IMR-90 (cell line): ENCODE data around the gene CIART. TPM values are rescaled to one million over a fixed set of nuclear protein-coding genes. Genes with fewer than 3 reads are reported as not detected.

ENCODE experiments used
- ATAC-seq: fragments of 200-7000 bp; cut with Tn5 transposase; 2 replicates; pipeline ENCODE4 v1.9.1; 2020; ENCODE audit warnings: low read depth, mild to moderate bottlenecking, moderate library complexity
- BruUV-seq: library from RNA; stranded (reverse); fragments of 400-500 nt; replicated peaks from 2 replicates; lab custom pipeline; 2021; lab: Mats Ljungman, UMichigan
- CTCF ChIA-PET: fragments of 300-600 bp; formaldehyde crosslinking; extraction: SDS; loops from one replicate; lab custom pipeline; 2021; ENCODE audit warnings: antibody characterized with exemption; lab: Yijun Ruan, JAX
- POLR2A ChIA-PET: fragments of 300-600 bp; sonication (Branson Sonifier 250); formaldehyde crosslinking; loops from one replicate; lab custom pipeline; 2022; ENCODE audit warnings: antibody characterized with exemption; ENCODE audit not compliant: unreplicated experiment; lab: Charles Lee
- DNase-seq: peaks from one replicate; pipeline ENCODE4 v3.0.0; 2013
- H2AFZ ChIP-seq: replicated peaks from 2 replicates; pipeline ENCODE3; 2013; ENCODE audit warnings: low read length, mild to moderate bottlenecking; ENCODE audit not compliant: poor library complexity
- H2AK5ac ChIP-seq: 2 replicates; pipeline ENCODE4 v1.6.1; 2013; ENCODE audit warnings: low read depth, low read length, inconsistent platforms
- H2AK9ac ChIP-seq: replicated peaks from 2 replicates; pipeline ENCODE3; 2013; ENCODE audit warnings: mild to moderate bottlenecking, low read depth, low read length, moderate library complexity; ENCODE audit not compliant: poor library complexity
- H2BK120ac ChIP-seq: 2 replicates; pipeline ENCODE4 v1.6.1; 2013; ENCODE audit warnings: low read depth, low read length, inconsistent platforms
- H2BK15ac ChIP-seq: 3 replicates; pipeline ENCODE4 v1.6.1; 2013; ENCODE audit warnings: low read depth, low read length, inconsistent platforms
- H2BK20ac ChIP-seq: 2 replicates; pipeline ENCODE4 v1.6.1; 2013; ENCODE audit warnings: low read depth, mild to moderate bottlenecking, inconsistent platforms, low read length, moderate library complexity
- H2BK5ac ChIP-seq: 2 replicates; pipeline ENCODE4 v1.6.1; 2013; ENCODE audit warnings: mild to moderate bottlenecking, low read depth, low read length, inconsistent platforms; ENCODE audit not compliant: poor library complexity, severe bottlenecking
- H3K14ac ChIP-seq: replicated peaks from 2 replicates; pipeline ENCODE4 v1.6.1; 2013; ENCODE audit warnings: low read depth, low read length, inconsistent platforms
- H3K18ac ChIP-seq: 2 replicates; pipeline ENCODE4 v1.6.1; 2013; ENCODE audit warnings: low read depth, low read length, control low read depth
- H3K23ac ChIP-seq: 2 replicates; pipeline ENCODE4 v1.6.1; 2013; ENCODE audit warnings: low read depth, low read length, inconsistent platforms
- H3K27ac ChIP-seq: 2 replicates; pipeline ENCODE4 v1.5.1; 2013; ENCODE audit warnings: mild to moderate bottlenecking, control low read depth, low read length; ENCODE audit not compliant: insufficient read depth
- H3K27me3 ChIP-seq: 2 replicates; pipeline ENCODE4 v1.6.1; 2013; ENCODE audit warnings: low read length; ENCODE audit not compliant: control insufficient read depth, insufficient read depth
- H3K36me3 ChIP-seq: 2 replicates; pipeline ENCODE4 v1.6.1; 2013; ENCODE audit warnings: low read length, mixed read lengths; ENCODE audit not compliant: control insufficient read depth, insufficient read depth
- H3K4ac ChIP-seq: 2 replicates; pipeline ENCODE4 v1.6.1; 2013; ENCODE audit warnings: low read depth, low read length, inconsistent platforms
- H3K4me1 ChIP-seq: 2 replicates; pipeline ENCODE4 v1.6.1; 2013; ENCODE audit warnings: low read length, mixed read lengths; ENCODE audit not compliant: control insufficient read depth, insufficient read depth
- H3K4me2 ChIP-seq: 2 replicates; pipeline ENCODE4 v1.6.1; 2013; ENCODE audit warnings: low read depth, mild to moderate bottlenecking, control low read depth, low read length, moderate library complexity
- H3K4me3 ChIP-seq: 2 replicates; pipeline ENCODE4 v1.5.1; 2013; ENCODE audit warnings: low read depth, mild to moderate bottlenecking, control low read depth, low read length, moderate library complexity; ENCODE audit not compliant: insufficient read depth
- H3K56ac ChIP-seq: 2 replicates; pipeline ENCODE4 v1.6.1; 2013; ENCODE audit warnings: low read length, inconsistent platforms; ENCODE audit not compliant: insufficient read depth; ENCODE audit errors: extremely low read depth
- H3K79me1 ChIP-seq, 2 experiments: 2 replicates each; pipeline ENCODE4 v1.6.1; 2013; ENCODE audit warnings: low read length in 2 of 2, inconsistent platforms in 1 of 2, low read depth in 1 of 2
- H3K9ac ChIP-seq: 2 replicates; pipeline ENCODE4 v1.6.1; 2013; ENCODE audit warnings: low read depth, low read length, control low read depth
- H3K9me1 ChIP-seq: 2 replicates; pipeline ENCODE4 v1.6.1; 2013; ENCODE audit warnings: low read length, inconsistent platforms; ENCODE audit not compliant: insufficient read depth
- H3K9me3 ChIP-seq: 2 replicates; pipeline ENCODE4 v1.6.1; 2013; ENCODE audit warnings: low read length; ENCODE audit not compliant: control insufficient read depth, insufficient read depth
- H4K20me1 ChIP-seq: 2 replicates; pipeline ENCODE4 v1.6.1; 2013; ENCODE audit warnings: low read length, inconsistent platforms; ENCODE audit not compliant: insufficient read depth
- H4K5ac ChIP-seq: 2 replicates; pipeline ENCODE4 v1.6.1; 2013; ENCODE audit warnings: mild to moderate bottlenecking, low read depth, low read length, control low read depth
- H4K8ac ChIP-seq, 2 experiments: 2 replicates each; pipeline ENCODE4 v1.6.1; 2013; ENCODE audit warnings: low read depth in 2 of 2, low read length in 2 of 2, control low read depth in 1 of 2, inconsistent platforms in 1 of 2
- H4K91ac ChIP-seq: 2 replicates; pipeline ENCODE4 v1.6.1; 2013; ENCODE audit warnings: low read depth, low read length, inconsistent platforms; ENCODE audit not compliant: insufficient read depth
- BHLHE40 ChIP-seq: fragments of 150-350 bp; IDR thresholded peaks from 2 replicates; pipeline ENCODE4 v1.6.1; 2016; ENCODE audit warnings: mild to moderate bottlenecking, low read depth, low read length
- CHD1 ChIP-seq: IDR thresholded peaks from 2 replicates; pipeline ENCODE4 v1.6.1; 2012; ENCODE audit warnings: low read depth, low read length, improper control_type of control experiment
- ELK1 ChIP-seq: fragments of 150-350 bp; IDR thresholded peaks from 2 replicates; pipeline ENCODE4 v1.6.1; 2016; ENCODE audit warnings: low read depth, mild to moderate bottlenecking, low read length, moderate library complexity, borderline replicate concordance
- FOS ChIP-seq: fragments of 150-350 bp; IDR thresholded peaks from 2 replicates; pipeline ENCODE4 v1.6.1; 2016; ENCODE audit warnings: low read depth, low read length
- MAFK ChIP-seq: IDR thresholded peaks from 2 replicates; pipeline ENCODE4 v1.6.1; 2012; ENCODE audit warnings: low read depth, low read length, improper control_type of control experiment
- MAZ ChIP-seq: IDR thresholded peaks from 2 replicates; pipeline ENCODE4 v1.6.1; 2012; ENCODE audit warnings: low read depth, mild to moderate bottlenecking, low read length, improper control_type of control experiment, moderate library complexity, borderline replicate concordance
- MXI1 ChIP-seq: IDR thresholded peaks from 2 replicates; pipeline ENCODE4 v1.6.1; 2012; ENCODE audit warnings: low read depth, mild to moderate bottlenecking, low read length, moderate library complexity, borderline replicate concordance
- RAD21 ChIP-seq: IDR thresholded peaks from 2 replicates; pipeline ENCODE4 v1.6.1; 2012; ENCODE audit warnings: low read length, improper control_type of control experiment
- RCOR1 ChIP-seq: IDR thresholded peaks from 2 replicates; pipeline ENCODE4 v1.6.1; 2012; ENCODE audit warnings: mild to moderate bottlenecking, low read length, improper control_type of control experiment; ENCODE audit not compliant: insufficient replicate concordance
- WGBS, 2 experiments: methylation state at CpG; one replicate each; pipeline versions ENCODE4 v1.1.5 to v1.1.7; 2013; ENCODE audit warnings: missing lambda C conversion rate in 2 of 2; ENCODE audit not compliant: insufficient read length in 1 of 2; ENCODE audit errors: extremely low coverage in 2 of 2; 5-methylcytosine and 5-hydroxymethylcytosine counted together
- dilution Hi-C: fragments of 300-500 bp; cut with HindIII; formaldehyde crosslinking; loops from one replicate; pipeline ENCODE4 v1.14.3; 2018; ENCODE audit warnings: low sequenced_read_pairs; ENCODE audit not compliant: unreplicated experiment
- in situ Hi-C: fragments of 300-500 bp; cut with MboI; formaldehyde crosslinking; loops from 3 replicates; pipeline ENCODE4 v1.14.3; 2019; ENCODE audit warnings: low sequenced_read_pairs, inconsistent platforms, mixed read lengths
- intact Hi-C: fragments of 100-400 bp; cut with micrococcal nuclease; formaldehyde crosslinking; loops from 2 replicates; pipeline ENCODE4 v1.10.0; 2022
- polyA plus RNA-seq, 3 experiments: library from polyadenylated mRNA; depleted of rRNA; stranded (reverse); fragments of >200 nt; gene quantifications; 2 replicates each; pipeline ENCODE4 v1.2.3, GENCODE V29; 2012; ENCODE audit warnings: low replicate concordance in 1 of 3
- total RNA-seq: library from RNA; depleted of rRNA; stranded (reverse); fragments of >200 nt; gene quantifications from 2 replicates; pipeline ENCODE4 v1.2.3, GENCODE V29; 2012
- TF ChIP-seq, protein P1 (sequence below): conservative IDR thresholded peaks from 2 replicates; pipeline ENCODE4 v1.5.1; 2012; ENCODE audit warnings: mild to moderate bottlenecking, low read depth, low read length, improper control_type of control experiment
- TF ChIP-seq, protein P2 (sequence below): fragments of 150-350 bp; IDR thresholded peaks from 2 replicates; pipeline ENCODE4 v1.6.1; 2017; ENCODE audit warnings: mild to moderate bottlenecking, antibody characterized with exemption, low read length, low read depth

Gene CIART
- total and polyA plus RNA-seq, 2 of the 4 experiments (the other 2 are of a cell fraction) = 16.5 to 18.1 TPM

DNA sequence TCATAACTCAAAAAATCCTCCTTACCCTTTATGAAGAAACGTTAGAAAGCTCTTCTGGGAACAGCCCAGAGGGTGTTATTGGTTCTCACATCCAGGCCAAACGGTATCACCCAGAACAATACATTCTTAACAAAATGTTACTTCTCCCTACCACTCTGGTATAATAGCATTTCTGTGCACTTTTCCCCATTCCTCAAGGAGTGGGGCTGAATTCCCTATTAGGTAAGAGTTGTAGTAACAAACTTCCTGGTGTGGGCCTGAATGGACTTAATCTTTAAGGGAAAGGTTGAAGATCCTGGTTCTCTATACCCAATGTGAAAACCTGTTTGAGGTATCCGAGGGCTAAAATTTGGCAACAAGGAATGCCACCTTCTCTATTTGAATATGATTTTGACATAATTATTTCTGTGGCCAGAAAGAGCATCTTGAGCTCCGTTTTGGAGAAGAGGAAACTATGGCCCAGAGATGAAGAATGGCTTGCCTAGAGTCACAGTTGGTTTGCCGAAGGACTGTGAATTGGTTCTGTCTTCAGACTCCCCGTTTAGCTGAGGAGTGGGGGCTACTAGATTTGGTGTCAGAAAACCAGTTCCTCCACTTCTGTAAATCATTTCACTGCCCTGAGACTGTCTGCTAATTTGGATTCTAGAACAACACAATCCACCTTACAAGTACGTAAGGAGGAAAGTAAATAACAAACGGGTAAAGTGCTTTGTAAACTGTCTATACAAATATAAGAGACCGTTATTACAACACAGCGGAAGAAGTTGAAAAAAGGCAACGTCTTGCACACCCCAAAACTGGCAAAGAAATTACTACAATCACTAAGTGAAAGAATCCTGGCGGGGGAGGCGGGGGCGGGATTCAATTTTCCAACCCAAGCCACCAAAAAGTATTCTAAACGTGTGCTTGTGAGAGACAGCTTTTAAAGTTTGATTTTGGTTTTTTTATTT lies 48.7 kb upstream of the CIART start:
- no peak overlapping the region for H2BK15ac ChIP-seq
- H3K4me2 ChIP-seq = peak overlapping the region; percentile 81
- peak overlapping the region; percentile 67 for H3K4ac ChIP-seq
- no peaks in the 10 kb centered on the region for H3K9me3 ChIP-seq
- peak overlapping the region; percentile 54; the same call in 1 of the 2 replicates for H3K18ac ChIP-seq
- WGBS, 2 experiments = no CpG with 5 or more reads among the region's 15 CpGs
- BruUV-seq = no TSS peak
- no peaks in the 10 kb centered on the region for H3K36me3 ChIP-seq
- H3K4me1 ChIP-seq = 0 out of 2 replicates have a peak, but pooled peaks cover 3% of the 10 kb centered on the region
- H2BK20ac ChIP-seq = no peak overlapping the region
- ATAC-seq (no peak), DNase-seq (peak; percentile 12)
- in situ Hi-C loops (no loop called here), intact Hi-C loops (no loop called here), dilution Hi-C loops (no loop called here)
- peak overlapping the region; percentile 70 for H2BK5ac ChIP-seq
- H2AFZ ChIP-seq = peak overlapping the region; percentile 61
- H4K20me1 ChIP-seq = no peaks in the 10 kb centered on the region; the same call in 1 of the 2 replicates
- H3K27ac ChIP-seq = peak overlapping the region; percentile 84
- peak overlapping the region in 1 of 2 experiments; percentile 83; a peak in 3 of 4 replicates for H4K8ac ChIP-seq
- CTCF ChIA-PET = no interaction called here
- peak overlapping the region; percentile 81 for H3K56ac ChIP-seq
- H4K91ac ChIP-seq = peak overlapping the region; percentile 53; the same call in 1 of the 2 replicates
- peak overlapping the region; percentile 99 for H3K23ac ChIP-seq
- peak overlapping the region; percentile 89 for H3K14ac ChIP-seq
- no peak overlapping the region for H2BK120ac ChIP-seq
- no peak overlapping the region for H2AK9ac ChIP-seq
- H3K9ac ChIP-seq = peak overlapping the region; percentile 95
- H3K4me3 ChIP-seq = peak overlapping the region; percentile 54
- TF ChIP-seq RAD21 (no peak), MAZ (no peak), MXI1 (no peak), CHD1 (no peak), RCOR1 (no peak), BHLHE40 (no peak), MAFK (no peak), ELK1 (no peak), FOS (no peak)
- TF ChIP-seq, protein P1, sequence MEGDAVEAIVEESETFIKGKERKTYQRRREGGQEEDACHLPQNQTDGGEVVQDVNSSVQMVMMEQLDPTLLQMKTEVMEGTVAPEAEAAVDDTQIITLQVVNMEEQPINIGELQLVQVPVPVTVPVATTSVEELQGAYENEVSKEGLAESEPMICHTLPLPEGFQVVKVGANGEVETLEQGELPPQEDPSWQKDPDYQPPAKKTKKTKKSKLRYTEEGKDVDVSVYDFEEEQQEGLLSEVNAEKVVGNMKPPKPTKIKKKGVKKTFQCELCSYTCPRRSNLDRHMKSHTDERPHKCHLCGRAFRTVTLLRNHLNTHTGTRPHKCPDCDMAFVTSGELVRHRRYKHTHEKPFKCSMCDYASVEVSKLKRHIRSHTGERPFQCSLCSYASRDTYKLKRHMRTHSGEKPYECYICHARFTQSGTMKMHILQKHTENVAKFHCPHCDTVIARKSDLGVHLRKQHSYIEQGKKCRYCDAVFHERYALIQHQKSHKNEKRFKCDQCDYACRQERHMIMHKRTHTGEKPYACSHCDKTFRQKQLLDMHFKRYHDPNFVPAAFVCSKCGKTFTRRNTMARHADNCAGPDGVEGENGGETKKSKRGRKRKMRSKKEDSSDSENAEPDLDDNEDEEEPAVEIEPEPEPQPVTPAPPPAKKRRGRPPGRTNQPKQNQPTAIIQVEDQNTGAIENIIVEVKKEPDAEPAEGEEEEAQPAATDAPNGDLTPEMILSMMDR = no peak
- TF ChIP-seq, protein P2, sequence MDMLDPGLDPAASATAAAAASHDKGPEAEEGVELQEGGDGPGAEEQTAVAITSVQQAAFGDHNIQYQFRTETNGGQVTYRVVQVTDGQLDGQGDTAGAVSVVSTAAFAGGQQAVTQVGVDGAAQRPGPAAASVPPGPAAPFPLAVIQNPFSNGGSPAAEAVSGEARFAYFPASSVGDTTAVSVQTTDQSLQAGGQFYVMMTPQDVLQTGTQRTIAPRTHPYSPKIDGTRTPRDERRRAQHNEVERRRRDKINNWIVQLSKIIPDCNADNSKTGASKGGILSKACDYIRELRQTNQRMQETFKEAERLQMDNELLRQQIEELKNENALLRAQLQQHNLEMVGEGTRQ = no peak
- H3K9me1 ChIP-seq = no peaks in the 10 kb centered on the region
- 0 out of 2 replicates have a peak overlapping the region, but pooled peaks have one; percentile 0 for H2AK5ac ChIP-seq
- H3K27me3 ChIP-seq = no peaks in the 10 kb centered on the region
- POLR2A ChIA-PET = interaction anchor here (0.5 to 1.0 kb wide), 4 partner anchors 8 to 522 kb away, joined by 3 to 9 read pairs (median 3); no protein-coding TSS in a partner anchor
- H4K5ac ChIP-seq = peak overlapping the region; percentile 76
- H3K79me1 ChIP-seq = peaks cover 0 to 31% of the 10 kb centered on the region in 2 experiments; a peak in 2 of 4 replicates
